HepG2 (cell line): ENCODE data around the gene GINS3. TPM values are rescaled to one million over a fixed set of nuclear protein-coding genes. Genes with fewer than 3 reads are reported as not detected.

Source experiments
- AGO2 ChIP-seq: fragments of 200-400 bp; formaldehyde crosslinking; optimal IDR thresholded peaks from 2 replicates; pipeline ENCODE3; 2017; ENCODE audit warnings: mild to moderate bottlenecking, low read depth, low read length, moderate library complexity
- AKNA ChIP-seq: sonication (generic); formaldehyde crosslinking; IDR thresholded peaks from 2 replicates; pipeline ENCODE4 v1.4.0; 2020; ENCODE audit warnings: missing genetic modification reagents, borderline replicate concordance
- ATF4 ChIP-seq, 2 experiments: fragments of 450-650 bp in 1 of 2; sonication (generic) in 1 of 2; formaldehyde crosslinking; IDR thresholded peaks; 2 replicates each; pipeline versions ENCODE4 v1.5.0 to v1.8.0; 2020 to 2022; ENCODE audit warnings: mild to moderate bottlenecking in 1 of 2, missing genetic modification reagents in 1 of 2
- ATF6 ChIP-seq: sonication (generic); formaldehyde crosslinking; conservative IDR thresholded peaks from 2 replicates; pipeline ENCODE4 v1.4.0; 2020; ENCODE audit warnings: missing genetic modification reagents
- CBX5 ChIP-seq: sonication (generic); formaldehyde crosslinking; IDR thresholded peaks from 2 replicates; pipeline ENCODE4 v1.4.0; 2020; ENCODE audit warnings: missing genetic modification reagents, borderline replicate concordance
- JUNB ChIP-seq: sonication (generic); formaldehyde crosslinking; IDR thresholded peaks from 2 replicates; pipeline ENCODE4 v1.8.0; 2022; ENCODE audit warnings: missing genetic modification reagents, mild to moderate bottlenecking, borderline replicate concordance
- NRL ChIP-seq: sonication (generic); formaldehyde crosslinking; IDR thresholded peaks from 2 replicates; pipeline ENCODE4 v1.5.0; 2020; ENCODE audit warnings: missing genetic modification reagents, mild to moderate bottlenecking, moderate library complexity, borderline replicate concordance
- POLR2G ChIP-seq: fragments of 200-400 bp; formaldehyde crosslinking; IDR thresholded peaks from 2 replicates; pipeline ENCODE4 v1.6.1; 2018; ENCODE audit warnings: mild to moderate bottlenecking, low read depth, low read length, moderate library complexity
- TBX2 ChIP-seq: sonication (generic); formaldehyde crosslinking; IDR thresholded peaks from 2 replicates; pipeline ENCODE4 v1.5.0; 2020; ENCODE audit warnings: missing genetic modification reagents, mild to moderate bottlenecking, borderline replicate concordance
- THAP7 ChIP-seq: sonication (generic); formaldehyde crosslinking; IDR thresholded peaks from 2 replicates; pipeline ENCODE4 v1.8.1; 2023; ENCODE audit warnings: mild to moderate bottlenecking, missing genetic modification reagents
- ZC3H4 ChIP-seq: sonication (generic); formaldehyde crosslinking; IDR thresholded peaks from 2 replicates; pipeline ENCODE4 v1.4.0; 2020; ENCODE audit warnings: missing genetic modification reagents, borderline replicate concordance
- ZNF24 ChIP-seq: fragments of 450-650 bp; IDR thresholded peaks from 2 replicates; pipeline ENCODE4 v1.6.1; 2017; ENCODE audit warnings: antibody characterized with exemption, mild to moderate bottlenecking
- ZNF251 ChIP-seq: sonication (generic); formaldehyde crosslinking; IDR thresholded peaks from 2 replicates; pipeline ENCODE4 v1.9.0; 2021; ENCODE audit warnings: mild to moderate bottlenecking, missing genetic modification reagents
- polyA plus RNA-seq, 8 experiments: library from polyadenylated mRNA; depleted of rRNA in 3 of 8; stranded (reverse) in 7 of 8; unstranded in 1 of 8; fragments of >200 nt; fragmentation: Illumina TruSeq in 4 of 8; extraction: Trizol in 4 of 8; gene quantifications; 2 replicates each; pipeline versions ENCODE4 v1.2.1 to v1.2.3, GENCODE V29; 2011 to 2016; ENCODE audit warnings: low read depth in 4 of 8, missing spikeins in 1 of 8, mixed read lengths in 1 of 8; ENCODE audit not compliant: insufficient read depth in 1 of 8
- total RNA-seq, 5 experiments: library from RNA; depleted of rRNA; stranded (reverse); fragments of >200 nt; fragmentation: Illumina TruSeq; extraction: Trizol; gene quantifications; 2 replicates each; pipeline ENCODE4 v1.2.3, GENCODE V29; 2016; ENCODE audit warnings: low read depth in 1 of 5

The GINS3 gene
- total and polyA plus RNA-seq, 2 of the 13 experiments (the other 11 are each of a cell fraction or from before 2014, with no cell fraction given): 6.5 to 19.3 TPM

- TF ChIP-seq AKNA (CRISPR knock-in tag): no peak; the same call in 1 of the 2 replicates
- TF ChIP-seq NRL (CRISPR knock-in tag): peak; percentile 97
- 0 out of 2 replicates have a peak, but pooled peaks have one; percentile 54 for TF ChIP-seq ATF6
- TF ChIP-seq AGO2: no peak
- peak; percentile 84; the same call in 1 of the 2 replicates for TF ChIP-seq JUNB (CRISPR knock-in tag)
- peak; percentile 80; the same call in 1 of the 2 replicates for TF ChIP-seq CBX5 (CRISPR knock-in tag)
- TF ChIP-seq POLR2G: peak; percentile 89
- no peak for TF ChIP-seq ZNF24
- TF ChIP-seq ATF4 (CRISPR knock-in tag; IDR thresholded peaks at IDR 0.05): no peak; a peak in 1 of 4 replicates
- TF ChIP-seq ZNF251 (CRISPR knock-in tag): no peak
- peak; percentile 51; the same call in 1 of the 2 replicates for TF ChIP-seq THAP7 (CRISPR knock-in tag)
- peak; percentile 86 for TF ChIP-seq TBX2 (CRISPR knock-in tag)
- no peak for TF ChIP-seq ZC3H4 (CRISPR knock-in tag)
Observed at GRCh38 chr16:58392215-58393137, at the start of gene GINS3 (continued).
